SK-N-SH (cell line): ENCODE data around the gene PRMT3. TPM values are rescaled to one million over a fixed set of nuclear protein-coding genes. Genes with fewer than 3 reads are reported as not detected.
"Not testable (repeated sequence)": the region's sequence is repeated elsewhere in the genome, so short reads cannot be mapped to it uniquely, and the experiment has no call there.

ENCODE experiments used
- CTCF ChIA-PET: fragments of 300-600, 350-600 bp; formaldehyde crosslinking; extraction: SDS; loops from one replicate; lab custom pipeline; 2021; lab: Yijun Ruan, JAX
- POLR2A ChIA-PET: fragments of 350-600 bp; sonication (Branson Sonifier 250); formaldehyde crosslinking; extraction: SDS; loops from one replicate; lab custom pipeline; 2020; ENCODE audit warnings: antibody characterized with exemption, inconsistent platforms; lab: Yijun Ruan, JAX
- DNase-seq: peaks from one replicate; pipeline ENCODE4 v3.0.0; 2012
- H2AFZ ChIP-seq: fragments of 200-600 bp; sonication (generic); 2 replicates; pipeline ENCODE4 v1.8.1; 2016; ENCODE audit warnings: antibody characterized with exemption, mild to moderate bottlenecking, low read depth
- H3F3A ChIP-seq: fragments of 200-600 bp; sonication (generic); replicated peaks from 2 replicates; pipeline ENCODE3; 2016; ENCODE audit warnings: antibody characterized with exemption, mild to moderate bottlenecking; ENCODE audit not compliant: insufficient read depth
- H3K27ac ChIP-seq, 2 experiments: fragments of 200-500 bp in 1 of 2; fragments of 200-600 bp in 1 of 2; sonication (Bioruptor generic) in 1 of 2; sonication (generic), shearing (Covaris generic) in 1 of 2; 2 replicates each; pipeline versions ENCODE4 v1.5.1 to v1.6.1; 2014 to 2016; ENCODE audit warnings: low read depth in 2 of 2, inconsistent platforms in 1 of 2, low read length in 1 of 2, mild to moderate bottlenecking in 1 of 2, mixed read lengths in 1 of 2
- H3K27me3 ChIP-seq: fragments of 200-600 bp; sonication (generic), shearing (Covaris generic); 2 replicates; pipeline ENCODE4 v1.6.1; 2016; ENCODE audit warnings: mixed run types; ENCODE audit not compliant: insufficient read depth
- H3K36me3 ChIP-seq, 2 experiments: fragments of 200-500 bp in 1 of 2; fragments of 200-600 bp in 1 of 2; sonication (Bioruptor generic) in 1 of 2; sonication (generic) in 1 of 2; replicated peaks in 1 of 2; 2 replicates each; pipeline versions ENCODE3 to v1.5.1; 2014 to 2016; ENCODE audit warnings: low read length in 1 of 2, mild to moderate bottlenecking in 1 of 2; ENCODE audit not compliant: insufficient read depth in 2 of 2, control insufficient read depth in 1 of 2
- H3K4me1 ChIP-seq, 2 experiments: fragments of 200-500 bp in 1 of 2; fragments of 200-600 bp in 1 of 2; sonication (Bioruptor generic) in 1 of 2; sonication (generic), shearing (Covaris generic) in 1 of 2; 2 replicates each; pipeline versions ENCODE4 v1.5.1 to v1.6.1; 2014 to 2016; ENCODE audit warnings: low read depth in 1 of 2, low read length in 1 of 2, mixed run types in 1 of 2; ENCODE audit not compliant: insufficient read depth in 2 of 2, control insufficient read depth in 1 of 2
- H3K4me2 ChIP-seq: fragments of 200-600 bp; sonication (generic), shearing (Covaris generic); 2 replicates; pipeline ENCODE4 v1.6.1; 2017; ENCODE audit warnings: mixed run types
- H3K4me3 ChIP-seq, 2 experiments: fragments of 200-500 bp in 1 of 2; fragments of 200-600 bp in 1 of 2; sonication (Bioruptor generic) in 1 of 2; sonication (generic), shearing (Covaris generic) in 1 of 2; 2 replicates each; pipeline versions ENCODE4 v1.5.1 to v1.8.1; 2014 to 2016; ENCODE audit warnings: low read depth in 2 of 2, inconsistent platforms in 1 of 2, low read length in 1 of 2, mild to moderate bottlenecking in 1 of 2, mixed read lengths in 1 of 2, moderate library complexity in 1 of 2
- H3K79me2 ChIP-seq: fragments of 200-600 bp; sonication (generic); 2 replicates; pipeline ENCODE4 v1.8.1; 2017; ENCODE audit warnings: mild to moderate bottlenecking; ENCODE audit not compliant: insufficient read depth
- H3K9ac ChIP-seq: fragments of 200-600 bp; sonication (generic); 2 replicates; pipeline ENCODE4 v1.6.1; 2017; ENCODE audit warnings: mixed run types
- H3K9me2 ChIP-seq: fragments of 200-600 bp; sonication (generic); 2 replicates; pipeline ENCODE4 v1.6.1; 2017; ENCODE audit warnings: mixed run types
- H3K9me3 ChIP-seq: fragments of 200-600 bp; sonication (generic); 2 replicates; pipeline ENCODE4 v1.6.1; 2017; ENCODE audit warnings: mixed run types, mild to moderate bottlenecking, moderate library complexity
- H4K20me1 ChIP-seq: fragments of 200-600 bp; sonication (generic); 2 replicates; pipeline ENCODE4 v1.6.1; 2017; ENCODE audit warnings: mild to moderate bottlenecking, mixed run types; ENCODE audit not compliant: insufficient read depth
- ELF1 ChIP-seq: IDR thresholded peaks from 2 replicates; pipeline ENCODE4 v1.4.0; 2012
- EP300 ChIP-seq, 2 experiments: IDR thresholded peaks; 2 replicates each; pipeline versions ENCODE4 v1.4.0 to v1.6.1; 2012; ENCODE audit warnings: borderline replicate concordance in 1 of 2, low read depth in 1 of 2, low read length in 1 of 2
- EZH2phosphoT487 ChIP-seq: fragments of 200-600 bp; sonication (generic); IDR thresholded peaks from 2 replicates; pipeline ENCODE4 v1.6.1; 2017; ENCODE audit warnings: low read depth, mixed run types, mild to moderate bottlenecking, antibody characterized with exemption, moderate library complexity, borderline replicate concordance
- FOSL2 ChIP-seq: IDR thresholded peaks from 2 replicates; pipeline ENCODE4 v1.4.0; 2012; ENCODE audit warnings: low read depth, mild to moderate bottlenecking, moderate library complexity, borderline replicate concordance
- FOXM1 ChIP-seq: IDR thresholded peaks from 2 replicates; pipeline ENCODE4 v1.4.0; 2012; ENCODE audit warnings: low read depth, mild to moderate bottlenecking
- JUND ChIP-seq: IDR thresholded peaks from 2 replicates; pipeline ENCODE4 v1.4.0; 2012
- MXI1 ChIP-seq: IDR thresholded peaks from 2 replicates; pipeline ENCODE4 v1.6.1; 2012; ENCODE audit warnings: mild to moderate bottlenecking, low read depth, low read length, improper control_type of control experiment
- NFIC ChIP-seq: IDR thresholded peaks from 2 replicates; pipeline ENCODE4 v1.4.0; 2012; ENCODE audit warnings: borderline replicate concordance
- RAD21 ChIP-seq: IDR thresholded peaks from 2 replicates; pipeline ENCODE4 v1.6.1; 2012; ENCODE audit warnings: mild to moderate bottlenecking, low read length
- RCOR1 ChIP-seq: fragments of 150-350 bp; IDR thresholded peaks from 2 replicates; pipeline ENCODE4 v1.6.1; 2017; ENCODE audit warnings: antibody characterized with exemption, low read length
- RXRA ChIP-seq: IDR thresholded peaks from 2 replicates; pipeline ENCODE4 v1.4.0; 2012; ENCODE audit warnings: low read depth, mild to moderate bottlenecking, borderline replicate concordance
- SIN3A ChIP-seq: IDR thresholded peaks from 2 replicates; pipeline ENCODE4 v1.6.1; 2012; ENCODE audit warnings: low read depth, mild to moderate bottlenecking, low read length, moderate library complexity, borderline replicate concordance
- TAF1 ChIP-seq: IDR thresholded peaks from 2 replicates; pipeline ENCODE4 v1.6.1; 2012; ENCODE audit warnings: low read depth, mild to moderate bottlenecking, low read length, moderate library complexity, borderline replicate concordance
- TCF12 ChIP-seq: IDR thresholded peaks from 2 replicates; pipeline ENCODE4 v1.4.0; 2012
- YY1 ChIP-seq: IDR thresholded peaks from 2 replicates; pipeline ENCODE4 v1.4.0; 2012; ENCODE audit warnings: low read depth, mild to moderate bottlenecking
- WGBS: methylation state at CpG from one replicate; pipeline ENCODE4 v1.1.6; 2017; ENCODE audit warnings: low lambda C conversion rate; 5-methylcytosine and 5-hydroxymethylcytosine counted together
- polyA plus RNA-seq, 3 experiments: library from polyadenylated mRNA; depleted of rRNA; stranded (reverse); fragments of >200 nt; gene quantifications; 2 replicates each; pipeline ENCODE4 v1.2.3, GENCODE V29; 2012
- TF ChIP-seq, protein P1 (sequence below): fragments of 150-350 bp; IDR thresholded peaks from 2 replicates; pipeline ENCODE4 v1.6.1; 2016; ENCODE audit warnings: mild to moderate bottlenecking, low read depth, low read length
- TF ChIP-seq, protein P2 (sequence below): IDR thresholded peaks from 2 replicates; pipeline ENCODE4 v1.4.0; 2012; ENCODE audit warnings: low read depth, borderline replicate concordance
- TF ChIP-seq, protein P3 (sequence below): fragments of 200-600 bp; sonication (generic); IDR thresholded peaks from 2 replicates; pipeline ENCODE4 v1.6.1; 2017; ENCODE audit warnings: antibody characterized with exemption, mild to moderate bottlenecking, moderate library complexity
- TF ChIP-seq, protein P4 (sequence below): IDR thresholded peaks from 2 replicates; pipeline ENCODE4 v1.6.1; 2012; ENCODE audit warnings: mild to moderate bottlenecking, low read depth, low read length, moderate library complexity

Gene PRMT3
- polyA plus RNA-seq, 1 of the 3 experiments (the other 2 are of a cell fraction), result 10.8 TPM

DNA sequence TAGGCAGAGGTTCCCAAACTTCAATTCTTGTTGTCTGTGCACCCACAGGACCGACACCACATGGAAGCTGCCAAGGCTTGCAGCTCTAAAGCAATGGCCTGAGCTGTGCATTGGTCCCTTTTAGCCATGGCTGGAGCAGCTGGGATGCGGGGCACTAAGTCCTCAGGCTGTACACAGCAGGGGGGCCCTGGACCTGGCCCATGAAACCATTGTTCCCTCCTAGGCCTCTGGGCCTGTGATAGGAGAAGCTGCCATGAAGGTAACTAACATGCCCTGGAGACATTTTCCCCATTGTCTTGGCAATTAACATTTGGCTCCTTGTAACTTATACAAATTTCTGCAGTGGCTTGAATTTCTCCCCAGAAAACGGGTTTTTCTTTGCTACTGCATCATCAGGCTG is 168.3 kb downstream of the PRMT3 start:
- Histone ChIP-seq H3K4me2 (no peak overlapping the region), H3K9me3 (no peaks in the 10 kb centered on the region)
- no peak for TF ChIP-seq ELF1
- no peak for TF ChIP-seq TAF1
- TF ChIP-seq YY1, result no peak
- TF ChIP-seq, protein P1, sequence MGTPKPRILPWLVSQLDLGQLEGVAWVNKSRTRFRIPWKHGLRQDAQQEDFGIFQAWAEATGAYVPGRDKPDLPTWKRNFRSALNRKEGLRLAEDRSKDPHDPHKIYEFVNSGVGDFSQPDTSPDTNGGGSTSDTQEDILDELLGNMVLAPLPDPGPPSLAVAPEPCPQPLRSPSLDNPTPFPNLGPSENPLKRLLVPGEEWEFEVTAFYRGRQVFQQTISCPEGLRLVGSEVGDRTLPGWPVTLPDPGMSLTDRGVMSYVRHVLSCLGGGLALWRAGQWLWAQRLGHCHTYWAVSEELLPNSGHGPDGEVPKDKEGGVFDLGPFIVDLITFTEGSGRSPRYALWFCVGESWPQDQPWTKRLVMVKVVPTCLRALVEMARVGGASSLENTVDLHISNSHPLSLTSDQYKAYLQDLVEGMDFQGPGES, result no peak
- no peak for TF ChIP-seq TCF12
- TF ChIP-seq JUND, result no peak
- TF ChIP-seq NFIC, result no peak
- TF ChIP-seq RXRA, result no peak
- TF ChIP-seq, protein P2, sequence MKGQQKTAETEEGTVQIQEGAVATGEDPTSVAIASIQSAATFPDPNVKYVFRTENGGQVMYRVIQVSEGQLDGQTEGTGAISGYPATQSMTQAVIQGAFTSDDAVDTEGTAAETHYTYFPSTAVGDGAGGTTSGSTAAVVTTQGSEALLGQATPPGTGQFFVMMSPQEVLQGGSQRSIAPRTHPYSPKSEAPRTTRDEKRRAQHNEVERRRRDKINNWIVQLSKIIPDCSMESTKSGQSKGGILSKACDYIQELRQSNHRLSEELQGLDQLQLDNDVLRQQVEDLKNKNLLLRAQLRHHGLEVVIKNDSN, result no peak
- no peak for TF ChIP-seq EP300 (IDR thresholded peaks at IDR 0.05; ENCODE audit: borderline replicate concordance in 1 of 2, low read depth in 1 of 2, low read length in 1 of 2)
- TF ChIP-seq FOXM1, result no peak
- no peak for TF ChIP-seq SIN3A
- TF ChIP-seq MXI1, result no peak
- no peak for TF ChIP-seq EZH2phosphoT487
- no peak for TF ChIP-seq RAD21
- TF ChIP-seq, protein P3, sequence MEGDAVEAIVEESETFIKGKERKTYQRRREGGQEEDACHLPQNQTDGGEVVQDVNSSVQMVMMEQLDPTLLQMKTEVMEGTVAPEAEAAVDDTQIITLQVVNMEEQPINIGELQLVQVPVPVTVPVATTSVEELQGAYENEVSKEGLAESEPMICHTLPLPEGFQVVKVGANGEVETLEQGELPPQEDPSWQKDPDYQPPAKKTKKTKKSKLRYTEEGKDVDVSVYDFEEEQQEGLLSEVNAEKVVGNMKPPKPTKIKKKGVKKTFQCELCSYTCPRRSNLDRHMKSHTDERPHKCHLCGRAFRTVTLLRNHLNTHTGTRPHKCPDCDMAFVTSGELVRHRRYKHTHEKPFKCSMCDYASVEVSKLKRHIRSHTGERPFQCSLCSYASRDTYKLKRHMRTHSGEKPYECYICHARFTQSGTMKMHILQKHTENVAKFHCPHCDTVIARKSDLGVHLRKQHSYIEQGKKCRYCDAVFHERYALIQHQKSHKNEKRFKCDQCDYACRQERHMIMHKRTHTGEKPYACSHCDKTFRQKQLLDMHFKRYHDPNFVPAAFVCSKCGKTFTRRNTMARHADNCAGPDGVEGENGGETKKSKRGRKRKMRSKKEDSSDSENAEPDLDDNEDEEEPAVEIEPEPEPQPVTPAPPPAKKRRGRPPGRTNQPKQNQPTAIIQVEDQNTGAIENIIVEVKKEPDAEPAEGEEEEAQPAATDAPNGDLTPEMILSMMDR, result no peak
- no peak for TF ChIP-seq RCOR1
- TF ChIP-seq FOSL2, result no peak
- TF ChIP-seq, protein P4, sequence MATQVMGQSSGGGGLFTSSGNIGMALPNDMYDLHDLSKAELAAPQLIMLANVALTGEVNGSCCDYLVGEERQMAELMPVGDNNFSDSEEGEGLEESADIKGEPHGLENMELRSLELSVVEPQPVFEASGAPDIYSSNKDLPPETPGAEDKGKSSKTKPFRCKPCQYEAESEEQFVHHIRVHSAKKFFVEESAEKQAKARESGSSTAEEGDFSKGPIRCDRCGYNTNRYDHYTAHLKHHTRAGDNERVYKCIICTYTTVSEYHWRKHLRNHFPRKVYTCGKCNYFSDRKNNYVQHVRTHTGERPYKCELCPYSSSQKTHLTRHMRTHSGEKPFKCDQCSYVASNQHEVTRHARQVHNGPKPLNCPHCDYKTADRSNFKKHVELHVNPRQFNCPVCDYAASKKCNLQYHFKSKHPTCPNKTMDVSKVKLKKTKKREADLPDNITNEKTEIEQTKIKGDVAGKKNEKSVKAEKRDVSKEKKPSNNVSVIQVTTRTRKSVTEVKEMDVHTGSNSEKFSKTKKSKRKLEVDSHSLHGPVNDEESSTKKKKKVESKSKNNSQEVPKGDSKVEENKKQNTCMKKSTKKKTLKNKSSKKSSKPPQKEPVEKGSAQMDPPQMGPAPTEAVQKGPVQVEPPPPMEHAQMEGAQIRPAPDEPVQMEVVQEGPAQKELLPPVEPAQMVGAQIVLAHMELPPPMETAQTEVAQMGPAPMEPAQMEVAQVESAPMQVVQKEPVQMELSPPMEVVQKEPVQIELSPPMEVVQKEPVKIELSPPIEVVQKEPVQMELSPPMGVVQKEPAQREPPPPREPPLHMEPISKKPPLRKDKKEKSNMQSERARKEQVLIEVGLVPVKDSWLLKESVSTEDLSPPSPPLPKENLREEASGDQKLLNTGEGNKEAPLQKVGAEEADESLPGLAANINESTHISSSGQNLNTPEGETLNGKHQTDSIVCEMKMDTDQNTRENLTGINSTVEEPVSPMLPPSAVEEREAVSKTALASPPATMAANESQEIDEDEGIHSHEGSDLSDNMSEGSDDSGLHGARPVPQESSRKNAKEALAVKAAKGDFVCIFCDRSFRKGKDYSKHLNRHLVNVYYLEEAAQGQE, result no peak
- TF ChIP-seq, all 33 proteins: peak for 0
- H3K36me3 ChIP-seq, result no peaks in the 10 kb centered on the region
- no peak overlapping the region for H3K27ac ChIP-seq
- POLR2A ChIA-PET, result no interaction called here
- WGBS, result 5% methylated on average over 3 of the region's 3 CpGs
- no peaks in the 10 kb centered on the region for H4K20me1 ChIP-seq
- H3F3A ChIP-seq, result no peaks in the 10 kb centered on the region
- H3K9ac ChIP-seq, result no peak overlapping the region
- CTCF ChIA-PET, result no interaction called here
- H3K9me2 ChIP-seq, result no peaks in the 10 kb centered on the region
- H3K27me3 ChIP-seq, result no peaks in the 10 kb centered on the region
- no peaks in the 10 kb centered on the region for H3K79me2 ChIP-seq
- DNase-seq, result no peak
- H3K4me3 ChIP-seq, result no peak overlapping the region
- no peak overlapping the region for H2AFZ ChIP-seq
- H3K4me1 ChIP-seq, result peaks cover 0 to 2% of the 10 kb centered on the region in 2 experiments; a peak in 1 of 4 replicates

DNA sequence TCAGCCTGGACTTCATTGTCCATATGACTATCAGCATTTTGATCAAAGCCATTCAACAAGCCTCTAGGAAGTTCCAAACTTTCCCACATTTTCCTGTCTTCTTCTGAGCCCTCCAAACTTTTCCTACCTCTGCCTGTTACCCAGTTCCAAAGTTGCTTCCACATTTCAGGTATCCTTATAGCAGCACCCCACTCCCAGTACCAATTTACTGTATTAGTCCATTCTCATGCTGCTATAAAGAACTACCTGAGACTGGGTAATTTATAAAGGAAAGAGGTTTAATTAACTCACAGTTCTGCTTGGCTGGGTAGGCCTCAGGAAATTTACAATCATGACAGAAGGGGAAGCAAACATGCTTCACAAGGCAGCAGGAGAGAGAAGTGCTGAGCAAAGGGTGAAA is 168.9 kb downstream of the PRMT3 start:
- H3K9ac ChIP-seq, DNase-seq, H3K9me2 ChIP-seq, H3F3A ChIP-seq, H4K20me1 ChIP-seq, H3K36me3 ChIP-seq, H3K9me3 ChIP-seq, POLR2A ChIA-PET, H3K27me3 ChIP-seq, H3K4me2 ChIP-seq, H3K27ac ChIP-seq, H3K79me2 ChIP-seq, CTCF ChIA-PET, H3K4me1 ChIP-seq, H3K4me3 ChIP-seq, H2AFZ ChIP-seq: not testable (repeated sequence)
